Measurements from ENCODE around the gene C1S. TPM values are rescaled to one million over a fixed set of nuclear protein-coding genes. Genes with fewer than 3 reads are reported as not detected.

Gene C1S
- total and polyA plus RNA-seq, 2 experiments from 2014 or later = 4.9 to 9.7 TPM

DNA sequence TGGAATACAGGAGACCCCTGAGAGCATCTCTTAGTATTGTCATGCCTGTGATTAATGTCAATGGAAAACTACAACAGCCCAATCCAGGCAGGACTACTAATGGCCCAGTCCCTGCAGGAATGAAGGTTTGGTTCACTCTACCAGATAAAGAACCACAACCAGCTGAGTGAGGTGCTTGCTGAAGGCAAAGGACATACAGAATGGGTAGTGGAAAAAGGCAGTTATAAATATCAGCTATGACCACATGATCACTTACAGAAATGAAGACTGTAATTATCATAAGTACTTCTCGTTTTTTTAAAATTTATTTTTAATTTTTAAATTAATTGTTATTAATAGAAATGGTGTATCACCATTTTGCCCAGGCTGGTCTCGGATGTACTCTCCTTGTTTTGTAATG lies 25.1 kb upstream of the C1S start:
- Histone ChIP-seq H3K4me2 (no peak overlapping the region), H4K20me1 (replicated peaks; ENCODE audit: insufficient read depth) (no peaks in the 10 kb centered on the region), H3K27me3 (ENCODE audit: insufficient read depth) (no peaks in the 10 kb centered on the region), H3F3A (replicated peaks; ENCODE audit: low read depth) (no peaks in the 10 kb centered on the region), H3K79me2 (replicated peaks; ENCODE audit: insufficient read depth) (no peaks in the 10 kb centered on the region), H3K4me1 (ENCODE audit: insufficient read depth) (peaks cover 9% of the 10 kb centered on the region), H2AFZ (0 out of 2 replicates have a peak overlapping the region, but pooled peaks have one; percentile 5), H3K36me3 (ENCODE audit: insufficient read depth) (no peaks in the 10 kb centered on the region), H3K9me2 (ENCODE audit: insufficient read depth) (peaks cover 7% of the 10 kb centered on the region), H3K4me3 (no peak overlapping the region), H3K27ac (ENCODE audit: low read depth) (no peak overlapping the region)
- Mint-ChIP-seq H3K4me3 (no peak overlapping the region), H3K4me1 (peaks cover 18% of the 10 kb centered on the region), H3K9me3 (no peaks in the 10 kb centered on the region; the same call in 2 of the 3 replicates), H3K27me3 (ENCODE audit: insufficient read depth, low read depth, poor library complexity) (no peaks in the 10 kb centered on the region), H3K36me3 (ENCODE audit: low read depth) (no peaks in the 10 kb centered on the region; the same call in 2 of the 3 replicates), H3K27ac (no peak overlapping the region)
- TF ChIP-seq EZH2phosphoT487 (IDR thresholded peaks at IDR 0.05; ENCODE audit: unreplicated experiment) = no peak
- no peak for TF ChIP-seq EZH2 (IDR thresholded peaks at IDR 0.05; ENCODE audit: low read depth, unreplicated experiment)
- TF ChIP-seq CREB1 (CRISPR knock-in tag; IDR thresholded peaks at IDR 0.05; ENCODE audit: low read depth) = no peak
- TF ChIP-seq, protein P1, sequence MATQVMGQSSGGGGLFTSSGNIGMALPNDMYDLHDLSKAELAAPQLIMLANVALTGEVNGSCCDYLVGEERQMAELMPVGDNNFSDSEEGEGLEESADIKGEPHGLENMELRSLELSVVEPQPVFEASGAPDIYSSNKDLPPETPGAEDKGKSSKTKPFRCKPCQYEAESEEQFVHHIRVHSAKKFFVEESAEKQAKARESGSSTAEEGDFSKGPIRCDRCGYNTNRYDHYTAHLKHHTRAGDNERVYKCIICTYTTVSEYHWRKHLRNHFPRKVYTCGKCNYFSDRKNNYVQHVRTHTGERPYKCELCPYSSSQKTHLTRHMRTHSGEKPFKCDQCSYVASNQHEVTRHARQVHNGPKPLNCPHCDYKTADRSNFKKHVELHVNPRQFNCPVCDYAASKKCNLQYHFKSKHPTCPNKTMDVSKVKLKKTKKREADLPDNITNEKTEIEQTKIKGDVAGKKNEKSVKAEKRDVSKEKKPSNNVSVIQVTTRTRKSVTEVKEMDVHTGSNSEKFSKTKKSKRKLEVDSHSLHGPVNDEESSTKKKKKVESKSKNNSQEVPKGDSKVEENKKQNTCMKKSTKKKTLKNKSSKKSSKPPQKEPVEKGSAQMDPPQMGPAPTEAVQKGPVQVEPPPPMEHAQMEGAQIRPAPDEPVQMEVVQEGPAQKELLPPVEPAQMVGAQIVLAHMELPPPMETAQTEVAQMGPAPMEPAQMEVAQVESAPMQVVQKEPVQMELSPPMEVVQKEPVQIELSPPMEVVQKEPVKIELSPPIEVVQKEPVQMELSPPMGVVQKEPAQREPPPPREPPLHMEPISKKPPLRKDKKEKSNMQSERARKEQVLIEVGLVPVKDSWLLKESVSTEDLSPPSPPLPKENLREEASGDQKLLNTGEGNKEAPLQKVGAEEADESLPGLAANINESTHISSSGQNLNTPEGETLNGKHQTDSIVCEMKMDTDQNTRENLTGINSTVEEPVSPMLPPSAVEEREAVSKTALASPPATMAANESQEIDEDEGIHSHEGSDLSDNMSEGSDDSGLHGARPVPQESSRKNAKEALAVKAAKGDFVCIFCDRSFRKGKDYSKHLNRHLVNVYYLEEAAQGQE (IDR thresholded peaks at IDR 0.05; ENCODE audit: unreplicated experiment) = no peak
- TF ChIP-seq ZNF114 (CRISPR knock-in tag; IDR thresholded peaks at IDR 0.05) = no peak
- TF ChIP-seq STAT1 (IDR thresholded peaks at IDR 0.05; ENCODE audit: unreplicated experiment) = no peak
- no peak for TF ChIP-seq JUNB (IDR thresholded peaks at IDR 0.05; ENCODE audit: unreplicated experiment)
- TF ChIP-seq, protein P2, sequence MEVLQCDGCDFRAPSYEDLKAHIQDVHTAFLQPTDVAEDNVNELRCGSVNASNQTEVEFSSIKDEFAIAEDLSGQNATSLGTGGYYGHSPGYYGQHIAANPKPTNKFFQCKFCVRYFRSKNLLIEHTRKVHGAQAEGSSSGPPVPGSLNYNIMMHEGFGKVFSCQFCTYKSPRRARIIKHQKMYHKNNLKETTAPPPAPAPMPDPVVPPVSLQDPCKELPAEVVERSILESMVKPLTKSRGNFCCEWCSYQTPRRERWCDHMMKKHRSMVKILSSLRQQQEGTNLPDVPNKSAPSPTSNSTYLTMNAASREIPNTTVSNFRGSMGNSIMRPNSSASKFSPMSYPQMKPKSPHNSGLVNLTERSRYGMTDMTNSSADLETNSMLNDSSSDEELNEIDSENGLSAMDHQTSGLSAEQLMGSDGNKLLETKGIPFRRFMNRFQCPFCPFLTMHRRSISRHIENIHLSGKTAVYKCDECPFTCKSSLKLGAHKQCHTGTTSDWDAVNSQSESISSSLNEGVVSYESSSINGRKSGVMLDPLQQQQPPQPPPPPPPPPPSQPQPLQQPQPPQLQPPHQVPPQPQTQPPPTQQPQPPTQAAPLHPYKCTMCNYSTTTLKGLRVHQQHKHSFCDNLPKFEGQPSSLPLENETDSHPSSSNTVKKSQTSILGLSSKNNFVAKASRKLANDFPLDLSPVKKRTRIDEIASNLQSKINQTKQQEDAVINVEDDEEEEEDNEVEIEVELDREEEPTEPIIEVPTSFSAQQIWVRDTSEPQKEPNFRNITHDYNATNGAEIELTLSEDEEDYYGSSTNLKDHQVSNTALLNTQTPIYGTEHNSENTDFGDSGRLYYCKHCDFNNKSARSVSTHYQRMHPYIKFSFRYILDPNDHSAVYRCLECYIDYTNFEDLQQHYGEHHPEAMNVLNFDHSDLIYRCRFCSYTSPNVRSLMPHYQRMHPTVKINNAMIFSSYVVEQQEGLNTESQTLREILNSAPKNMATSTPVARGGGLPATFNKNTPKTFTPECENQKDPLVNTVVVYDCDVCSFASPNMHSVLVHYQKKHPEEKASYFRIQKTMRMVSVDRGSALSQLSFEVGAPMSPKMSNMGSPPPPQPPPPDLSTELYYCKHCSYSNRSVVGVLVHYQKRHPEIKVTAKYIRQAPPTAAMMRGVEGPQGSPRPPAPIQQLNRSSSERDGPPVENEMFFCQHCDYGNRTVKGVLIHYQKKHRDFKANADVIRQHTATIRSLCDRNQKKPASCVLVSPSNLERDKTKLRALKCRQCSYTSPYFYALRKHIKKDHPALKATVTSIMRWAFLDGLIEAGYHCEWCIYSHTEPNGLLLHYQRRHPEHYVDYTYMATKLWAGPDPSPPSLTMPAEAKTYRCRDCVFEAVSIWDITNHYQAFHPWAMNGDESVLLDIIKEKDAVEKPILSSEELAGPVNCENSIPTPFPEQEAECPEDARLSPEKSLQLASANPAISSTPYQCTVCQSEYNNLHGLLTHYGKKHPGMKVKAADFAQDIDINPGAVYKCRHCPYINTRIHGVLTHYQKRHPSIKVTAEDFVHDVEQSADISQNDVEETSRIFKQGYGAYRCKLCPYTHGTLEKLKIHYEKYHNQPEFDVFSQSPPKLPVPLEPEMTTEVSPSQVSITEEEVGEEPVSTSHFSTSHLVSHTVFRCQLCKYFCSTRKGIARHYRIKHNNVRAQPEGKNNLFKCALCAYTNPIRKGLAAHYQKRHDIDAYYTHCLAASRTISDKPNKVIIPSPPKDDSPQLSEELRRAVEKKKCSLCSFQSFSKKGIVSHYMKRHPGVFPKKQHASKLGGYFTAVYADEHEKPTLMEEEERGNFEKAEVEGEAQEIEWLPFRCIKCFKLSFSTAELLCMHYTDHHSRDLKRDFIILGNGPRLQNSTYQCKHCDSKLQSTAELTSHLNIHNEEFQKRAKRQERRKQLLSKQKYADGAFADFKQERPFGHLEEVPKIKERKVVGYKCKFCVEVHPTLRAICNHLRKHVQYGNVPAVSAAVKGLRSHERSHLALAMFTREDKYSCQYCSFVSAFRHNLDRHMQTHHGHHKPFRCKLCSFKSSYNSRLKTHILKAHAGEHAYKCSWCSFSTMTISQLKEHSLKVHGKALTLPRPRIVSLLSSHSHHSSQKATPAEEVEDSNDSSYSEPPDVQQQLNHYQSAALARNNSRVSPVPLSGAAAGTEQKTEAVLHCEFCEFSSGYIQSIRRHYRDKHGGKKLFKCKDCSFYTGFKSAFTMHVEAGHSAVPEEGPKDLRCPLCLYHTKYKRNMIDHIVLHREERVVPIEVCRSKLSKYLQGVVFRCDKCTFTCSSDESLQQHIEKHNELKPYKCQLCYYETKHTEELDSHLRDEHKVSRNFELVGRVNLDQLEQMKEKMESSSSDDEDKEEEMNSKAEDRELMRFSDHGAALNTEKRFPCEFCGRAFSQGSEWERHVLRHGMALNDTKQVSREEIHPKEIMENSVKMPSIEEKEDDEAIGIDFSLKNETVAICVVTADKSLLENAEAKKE (CRISPR knock-in tag; IDR thresholded peaks at IDR 0.05) = no peak
- TF ChIP-seq NANOG (IDR thresholded peaks at IDR 0.05; ENCODE audit: borderline replicate concordance) = no peak
- no peak for TF ChIP-seq ETS1 (IDR thresholded peaks at IDR 0.05)
- no peak for TF ChIP-seq ZNF331 (CRISPR knock-in tag; IDR thresholded peaks at IDR 0.05; ENCODE audit: low read depth)
- no peak for TF ChIP-seq CTCF (conservative IDR thresholded peaks at IDR 0.05; ENCODE audit: low read depth in 2 of 2)
- TF ChIP-seq POLR2AphosphoS5 (IDR thresholded peaks at IDR 0.05; ENCODE audit: low read depth) = no peak
- DNase-seq (ENCODE audit: low spot score) = no peak
- no peak for ATAC-seq
